HG03064 (cell line): ENCODE measurements around the gene PSMD2.
"Not testable (repeated sequence)": the region's sequence is repeated elsewhere in the genome, so short reads cannot be mapped to it uniquely, and the experiment has no call there.

Source experiments
- ATAC-seq: cut with Tn5 transposase; IDR thresholded peaks from one replicate; pipeline ENCODE4 v1.9.1; 2021; ENCODE audit warnings: low read depth; ENCODE audit not compliant: unreplicated experiment

The PSMD2 gene

DNA sequence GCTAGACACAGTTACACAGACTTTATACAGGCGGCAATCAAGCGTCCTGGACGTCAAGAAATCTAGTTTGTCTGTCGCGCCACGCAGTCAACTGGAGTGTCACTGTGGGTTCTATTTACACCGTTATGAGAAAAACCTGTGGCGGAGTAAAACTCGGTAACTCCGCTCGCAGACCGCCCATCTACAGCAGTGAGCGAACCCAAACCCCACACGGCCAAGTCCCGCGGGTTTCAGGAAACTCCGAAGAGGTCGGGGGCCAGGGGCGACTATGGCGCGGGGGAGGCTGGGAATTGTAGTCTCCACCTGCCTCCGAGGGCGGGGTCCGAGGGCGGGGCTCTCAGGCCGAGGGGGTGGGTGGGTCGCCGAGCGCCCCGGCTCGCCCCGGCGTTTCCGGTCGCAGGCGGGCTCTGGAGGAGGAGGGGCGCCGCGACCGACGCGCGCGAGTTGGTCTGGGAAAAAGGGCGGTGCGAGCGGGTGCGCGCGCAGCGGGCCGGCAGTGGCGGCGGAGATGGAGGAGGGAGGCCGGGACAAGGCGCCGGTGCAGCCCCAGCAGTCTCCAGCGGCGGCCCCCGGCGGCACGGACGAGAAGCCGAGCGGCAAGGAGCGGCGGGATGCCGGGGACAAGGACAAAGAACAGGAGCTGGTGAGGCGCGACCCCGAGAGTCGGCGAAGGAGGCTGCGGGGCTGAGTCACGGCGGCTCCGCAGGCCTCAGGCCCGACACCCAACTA lies at the start of gene PSMD2:
Gene PSMD2, plus strand, starts transcription at position 483 of the 729 bp plus-strand sequence. Its CDS starts 26 bp downstream, at position 509.
- ATAC-seq, result peak; percentile 94

DNA sequence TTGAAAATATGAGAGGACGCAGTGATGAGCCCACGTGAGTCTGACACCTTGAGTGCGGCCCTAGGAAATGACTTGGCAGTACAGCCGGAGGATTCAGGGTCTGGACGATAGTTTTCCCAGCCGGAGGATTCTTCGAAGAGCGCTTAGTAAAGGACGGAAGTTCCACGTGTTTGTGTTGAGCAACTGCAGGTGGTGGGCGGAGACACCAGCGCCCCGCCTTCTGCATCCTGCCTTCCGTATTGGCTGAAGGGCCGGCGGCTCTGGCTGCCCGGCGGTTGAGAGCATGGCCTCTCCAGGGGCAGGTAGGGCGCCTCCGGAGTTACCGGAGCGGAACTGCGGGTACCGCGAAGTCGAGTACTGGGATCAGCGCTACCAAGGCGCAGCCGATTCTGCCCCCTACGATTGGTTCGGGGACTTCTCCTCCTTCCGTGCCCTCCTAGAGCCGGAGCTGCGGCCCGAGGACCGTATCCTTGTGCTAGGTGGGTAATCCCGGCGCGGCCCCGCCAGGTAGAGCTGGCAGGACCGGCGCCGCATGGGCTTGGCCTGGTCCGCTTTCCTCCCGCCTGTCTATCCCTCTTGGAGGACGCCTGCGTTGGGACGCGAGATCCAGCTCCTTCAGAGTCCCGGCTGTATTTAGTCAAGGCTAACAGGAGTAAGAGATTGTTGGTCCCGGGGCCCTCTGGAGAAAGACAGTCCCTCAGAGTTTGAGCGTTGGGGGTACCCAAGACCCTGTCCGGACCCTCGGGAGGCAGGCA lies 49.5 kb upstream of the PSMD2 start, which contains the start of gene EEF1AKMT4:
Gene EEF1AKMT4, plus strand, starts transcription at position 261 of the 755 bp plus-strand sequence. Its CDS starts 23 bp downstream, at position 284.
- ATAC-seq, result peak; percentile 89

DNA sequence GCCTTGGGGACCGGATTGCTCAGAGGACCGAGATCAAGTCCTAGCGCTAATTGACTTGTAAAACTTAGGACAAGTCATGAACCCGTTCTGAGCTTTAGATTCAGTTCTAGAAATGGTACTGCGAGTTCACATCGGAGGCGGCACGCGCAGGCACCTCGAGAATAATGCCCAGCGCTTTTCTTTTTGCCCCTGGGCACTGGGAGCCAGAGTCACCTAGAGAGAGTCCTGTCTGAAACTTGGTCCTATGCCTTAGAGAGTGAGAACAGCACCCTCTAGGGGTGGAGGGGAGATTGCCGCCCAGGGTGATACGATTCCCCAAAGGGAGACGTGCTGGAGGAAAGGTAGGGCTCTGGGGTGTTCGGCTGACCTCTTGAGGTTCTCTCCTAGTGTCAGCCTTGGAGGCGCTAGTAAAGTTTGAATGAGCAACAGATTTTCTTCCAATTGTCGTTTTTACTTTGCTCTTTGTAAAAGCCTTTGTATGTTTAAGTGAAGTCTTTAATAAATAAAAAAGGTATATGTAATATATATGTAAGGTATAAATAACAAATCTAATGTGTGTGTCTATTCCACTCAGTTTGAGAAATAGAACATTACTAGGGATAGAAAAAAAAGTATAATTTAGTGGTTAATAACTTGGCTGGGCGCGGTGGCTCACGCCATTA lies 48.7 kb upstream of the PSMD2 start:
- peak; percentile 59 for ATAC-seq

- ATAC-seq, result no peak
Observed at GRCh38 chr3:184255291-184256039, 43.6 kb upstream of the PSMD2 start.

DNA sequence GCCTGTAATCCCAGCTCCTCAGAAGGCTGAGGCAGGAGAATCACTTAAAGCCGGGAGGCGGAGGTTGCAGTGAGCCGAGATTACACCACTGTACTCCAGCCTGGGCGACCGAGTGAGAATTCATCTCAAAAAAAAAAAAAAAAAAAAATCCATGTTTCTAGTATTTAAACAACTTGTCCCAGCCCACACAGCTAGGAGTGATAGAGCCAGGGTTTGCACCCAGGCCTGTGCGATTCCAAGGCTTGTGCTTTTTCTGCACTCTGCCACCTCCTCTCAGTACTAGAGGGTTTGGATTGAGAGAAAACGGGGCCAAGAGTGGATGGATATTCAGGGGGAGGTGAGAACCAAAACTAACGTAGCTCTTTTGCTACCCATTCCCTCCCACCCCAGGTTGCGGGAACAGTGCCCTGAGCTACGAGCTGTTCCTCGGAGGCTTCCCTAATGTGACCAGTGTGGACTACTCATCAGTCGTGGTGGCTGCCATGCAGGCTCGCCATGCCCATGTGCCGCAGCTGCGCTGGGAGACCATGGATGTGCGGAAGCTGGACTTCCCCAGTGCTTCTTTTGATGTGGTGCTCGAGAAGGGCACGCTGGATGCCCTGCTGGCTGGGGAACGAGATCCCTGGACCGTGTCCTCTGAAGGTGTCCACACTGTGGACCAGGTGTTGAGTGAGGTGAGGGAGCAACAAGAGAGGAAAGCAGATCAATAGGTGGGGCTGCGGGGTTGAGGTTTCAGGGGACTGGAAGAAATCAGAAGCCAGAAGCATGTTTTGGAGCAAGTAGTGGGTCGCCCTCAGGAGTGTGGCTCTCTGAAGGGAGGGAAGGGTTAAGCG lies 41.7 kb upstream of the PSMD2 start:
- ATAC-seq, result no peak

DNA sequence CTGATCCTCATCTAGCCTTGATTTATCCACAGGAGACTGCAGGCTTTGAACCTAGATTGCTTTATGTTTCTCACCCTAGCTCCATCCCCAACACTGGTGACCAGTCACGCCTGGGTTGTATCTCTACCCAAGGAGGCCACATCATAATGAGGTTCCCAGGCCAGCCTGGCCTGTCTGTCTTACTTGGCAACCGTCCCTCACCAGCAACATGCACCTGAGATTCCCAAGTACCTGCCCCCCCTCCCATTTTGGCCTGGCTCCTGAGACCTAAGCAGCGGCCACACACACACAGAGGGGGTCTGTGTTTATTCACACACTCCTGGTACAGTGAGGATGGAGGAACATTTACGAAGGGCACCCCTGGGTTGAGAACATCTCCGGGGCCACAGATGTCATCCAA lies 40.1 kb upstream of the PSMD2 start:
- ATAC-seq, result no peak

GRCh38 chr3:184259396-184259877 lies 39.6 kb upstream of the PSMD2 start:
- ATAC-seq, result no peak

DNA sequence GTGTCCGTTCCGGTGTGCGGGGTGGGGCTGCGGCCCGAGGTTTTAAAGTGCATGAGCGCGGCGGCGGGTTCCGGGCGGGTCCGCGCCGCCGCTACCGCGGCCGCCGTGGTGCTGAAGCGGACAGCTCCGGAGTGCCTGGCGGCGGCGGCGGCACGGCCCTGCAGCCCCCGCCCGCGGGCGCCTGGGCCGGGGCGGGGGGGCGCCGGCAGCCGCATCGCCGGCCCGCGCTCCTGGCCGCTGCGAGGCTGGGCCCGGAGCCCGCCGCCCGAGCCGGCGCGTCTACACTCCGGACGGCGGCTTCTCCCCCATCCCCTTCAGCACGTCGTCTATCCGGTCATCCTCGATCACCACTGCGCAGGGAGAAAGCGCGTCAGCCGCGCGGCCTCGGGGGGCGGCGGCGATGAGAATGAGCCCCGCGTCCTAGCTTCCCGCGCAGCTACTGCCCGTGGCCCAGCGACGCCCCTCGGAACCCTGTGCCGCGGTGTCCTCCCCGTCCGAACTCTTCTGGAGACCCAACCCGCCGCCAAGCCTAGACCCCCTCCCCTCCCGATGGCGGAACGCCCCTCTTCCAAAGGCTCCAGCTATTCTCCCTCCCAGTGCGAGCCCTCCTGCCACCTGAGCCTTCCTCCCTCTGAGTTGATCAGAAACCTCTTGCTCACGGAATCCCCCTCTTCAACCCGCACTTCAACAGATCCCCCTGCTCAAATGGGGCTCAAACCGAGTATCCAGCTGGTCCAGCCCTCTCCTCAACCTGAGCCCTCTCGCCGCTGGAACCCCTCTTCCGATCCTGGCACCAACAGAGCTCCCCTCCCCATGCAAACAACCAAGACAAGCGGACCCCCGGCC lies 38.9 kb upstream of the PSMD2 start:
- ATAC-seq, result no peak

DNA sequence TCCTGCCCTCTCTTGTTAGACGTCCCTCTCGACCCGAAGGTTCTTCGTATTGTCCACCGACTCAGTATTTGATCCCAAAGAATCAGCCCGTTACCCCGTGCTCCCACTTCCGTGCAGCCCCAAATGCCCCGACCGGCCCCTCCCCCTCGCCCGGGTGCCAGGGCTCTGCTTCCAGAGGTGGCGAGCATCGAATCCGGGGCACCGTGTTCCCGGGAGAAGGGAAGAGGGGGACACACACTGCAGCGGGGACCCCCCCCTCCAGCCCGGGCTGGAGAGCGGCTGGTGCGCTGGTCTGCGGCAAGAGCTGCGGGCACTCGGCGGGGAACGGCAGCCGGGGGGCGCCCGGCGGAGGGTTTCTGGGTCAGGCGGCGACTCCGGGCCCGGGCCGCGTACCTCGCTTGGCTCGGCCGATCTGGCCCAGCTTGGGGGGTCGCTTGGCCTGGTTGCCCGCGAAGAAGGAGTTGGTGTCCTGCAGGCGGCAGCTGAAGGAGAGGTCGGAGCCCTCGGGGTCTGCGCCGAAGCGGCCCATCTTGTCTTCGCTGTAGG lies 38.2 kb upstream of the PSMD2 start:
- no peak for ATAC-seq

- ATAC-seq, result no peak
Observed at GRCh38 chr3:184261270-184261853, 37.7 kb upstream of the PSMD2 start, which contains the start of gene CAMK2N2. CAMK2N2 (minus strand) TSS chr3:184261553; CDS start chr3:184261285, 268 bp downstream.

DNA sequence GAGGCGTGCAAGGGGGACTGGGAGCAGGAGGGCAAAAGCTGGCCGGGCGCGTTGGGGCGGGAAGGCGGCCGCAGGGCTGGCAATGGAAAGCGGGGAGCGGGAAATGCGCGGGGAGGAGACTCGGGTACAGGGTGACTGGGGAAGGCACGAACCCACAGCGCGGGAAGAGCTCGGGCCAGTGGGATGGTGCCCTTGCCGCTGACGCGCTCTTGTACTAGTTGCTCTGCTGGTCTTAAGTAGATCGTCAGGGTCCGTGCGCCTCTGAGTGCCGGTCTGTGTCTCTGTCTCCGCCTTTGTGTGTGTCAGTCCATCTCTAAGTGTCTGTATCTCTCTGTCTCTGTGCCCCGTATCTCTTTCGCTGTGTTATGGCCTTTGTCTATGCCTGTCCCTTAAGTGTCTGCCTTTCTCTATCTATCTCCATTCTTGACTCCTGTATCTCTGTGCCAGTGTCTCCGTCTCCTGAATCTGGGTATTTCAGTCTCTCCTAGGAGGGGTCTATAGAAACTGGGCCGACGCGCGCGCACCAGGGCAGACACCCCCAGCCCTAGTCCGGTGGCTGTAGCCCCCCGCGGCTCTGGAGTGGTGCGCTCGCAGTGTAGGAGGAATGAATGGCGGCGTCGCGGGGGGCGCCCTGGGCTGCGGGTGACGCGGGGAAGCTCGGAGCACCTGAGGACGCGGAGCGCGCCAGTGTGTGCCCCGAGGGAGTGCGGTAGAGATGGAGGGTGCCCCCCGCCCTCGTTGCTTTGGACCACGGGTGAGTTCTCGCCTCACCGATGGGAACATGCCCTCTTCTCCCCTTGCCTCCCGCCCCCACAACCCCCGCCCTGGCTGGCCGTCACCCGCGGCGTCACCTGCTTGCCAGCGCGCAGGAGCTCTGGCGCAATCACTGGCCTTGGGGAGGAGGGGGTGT lies 36.9 kb upstream of the PSMD2 start:
- ATAC-seq, result no peak

GRCh38 chr3:184262764-184263179 lies 36.3 kb upstream of the PSMD2 start:
- no peak for ATAC-seq

GRCh38 chr3:184267249-184267648 lies 31.8 kb upstream of the PSMD2 start:
- ATAC-seq, result not testable (repeated sequence)

DNA sequence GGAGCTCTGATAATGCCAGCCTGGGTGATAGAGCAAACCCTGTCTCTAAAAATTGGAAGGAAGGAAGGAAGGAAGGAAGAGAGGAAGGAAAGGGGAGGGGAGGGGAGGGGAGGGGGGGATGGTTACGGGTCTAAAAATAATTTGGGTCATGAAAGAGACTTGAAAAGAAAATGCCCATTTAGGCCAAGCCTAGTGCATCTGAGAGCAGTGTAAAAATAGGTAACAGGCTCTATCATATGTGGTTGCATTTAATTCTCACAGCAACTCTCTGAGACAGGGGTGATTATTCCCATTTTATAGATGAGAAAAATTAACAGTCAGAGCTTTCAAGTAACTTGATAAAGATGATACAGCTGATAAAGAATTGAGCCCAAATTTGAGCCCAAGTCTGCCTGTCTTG lies 26.8 kb upstream of the PSMD2 start:
- no peak for ATAC-seq

- no peak for ATAC-seq
Observed at GRCh38 chr3:184275381-184275701, 23.7 kb upstream of the PSMD2 start.

DNA sequence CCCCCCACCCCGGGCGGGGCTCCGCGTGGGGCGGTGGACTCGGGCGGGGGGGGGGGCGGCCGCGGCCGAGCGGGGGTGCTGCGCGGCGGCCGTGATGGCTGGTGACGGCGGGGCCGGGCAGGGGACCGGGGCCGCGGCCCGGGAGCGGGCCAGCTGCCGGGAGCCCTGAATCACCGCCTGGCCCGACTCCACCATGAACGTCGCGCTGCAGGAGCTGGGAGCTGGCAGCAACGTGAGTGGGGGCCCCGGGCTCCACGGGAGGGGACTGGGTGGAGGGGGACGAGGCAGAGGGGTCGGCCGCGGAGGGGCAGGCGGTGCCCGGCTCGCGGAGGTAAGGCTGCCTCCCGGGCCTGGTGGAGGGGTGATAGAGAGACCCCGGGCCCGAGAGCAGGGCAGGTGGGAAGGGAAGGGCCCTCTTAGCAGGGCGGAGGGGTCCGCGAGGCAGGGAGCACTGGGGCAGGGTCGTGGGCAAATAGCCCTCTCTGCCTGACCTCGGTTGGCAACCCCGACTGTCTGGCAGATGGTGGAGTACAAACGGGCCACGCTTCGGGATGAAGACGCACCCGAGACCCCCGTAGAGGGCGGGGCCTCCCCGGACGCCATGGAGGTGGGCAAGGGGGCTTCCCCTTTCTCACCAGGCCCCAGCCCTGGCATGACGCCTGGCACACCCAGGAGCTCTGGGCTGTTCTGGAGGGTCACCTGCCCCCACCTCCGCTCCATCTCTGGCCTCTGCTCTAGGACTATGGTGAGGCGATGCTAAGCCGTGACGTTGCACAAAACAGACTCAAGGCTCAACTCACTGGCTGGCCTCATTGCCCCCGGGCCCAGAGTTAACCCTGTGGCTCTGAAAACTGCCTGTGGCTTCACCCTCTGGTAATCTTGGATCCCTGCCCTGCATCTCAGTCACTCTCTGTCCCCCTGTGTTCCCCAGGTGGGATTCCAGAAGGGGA lies 22.8 kb upstream of the PSMD2 start, which contains the start of gene ECE2:
Gene ECE2, plus strand, starts transcription at position 62 of the 950 bp plus-strand sequence. Its CDS starts 132 bp downstream, at position 194.
- ATAC-seq, result no peak
